ENCODE results near the gene TTI1. TPM values are rescaled to one million over a fixed set of nuclear protein-coding genes. Genes with fewer than 3 reads are reported as not detected.
A peak's percentile ranks its signal among the peaks of the same experiment; 100 is the strongest.

The TTI1 gene
- total RNA-seq, 1 donor from 2014 or later, result 51.9 TPM

- no peaks in the 10 kb centered on the region for H3K27me3 Mint-ChIP-seq
- H3K36me3 Mint-ChIP-seq (ENCODE audit: insufficient read depth), result peaks cover 6% of the 10 kb centered on the region
- TF ChIP-seq CTCF (IDR thresholded peaks at IDR 0.05; ENCODE audit: unreplicated experiment), result no peak
- H3K27ac Mint-ChIP-seq, result peak overlapping the region; percentile 99
- no peak for DNase-seq (ENCODE audit: low spot score, unreplicated experiment)
- peaks cover 4% of the 10 kb centered on the region for H3K9me3 Mint-ChIP-seq (ENCODE audit: low read depth)
- H3K4me3 Mint-ChIP-seq (ENCODE audit: low read depth), result peak overlapping the region; percentile 97
- peaks cover 31% of the 10 kb centered on the region for H3K4me1 Mint-ChIP-seq (ENCODE audit: low read depth)
Measured at GRCh38 chr20:38034108-38034649, 923 bp upstream of the TTI1 start.

GRCh38 chr20:38032585-38033329 lies 499 bp downstream of the TTI1 start:
- Mint-ChIP-seq H3K4me1 (ENCODE audit: low read depth) (peaks cover 31% of the 10 kb centered on the region), H3K27ac (peak overlapping the region; percentile 99), H3K27me3 (no peaks in the 10 kb centered on the region), H3K4me3 (ENCODE audit: low read depth) (peak overlapping the region; percentile 97), H3K36me3 (ENCODE audit: insufficient read depth) (peaks cover 13% of the 10 kb centered on the region), H3K9me3 (ENCODE audit: low read depth) (peaks cover 4% of the 10 kb centered on the region)
- TF ChIP-seq CTCF (IDR thresholded peaks at IDR 0.05; ENCODE audit: unreplicated experiment), result no peak
- DNase-seq (ENCODE audit: low spot score, unreplicated experiment), result no peak

GRCh38 chr20:38031957-38032356 lies 1.3 kb downstream of the TTI1 start:
- peak overlapping the region; percentile 97 for H3K4me3 Mint-ChIP-seq (ENCODE audit: low read depth)
- no peaks in the 10 kb centered on the region for H3K27me3 Mint-ChIP-seq
- H3K36me3 Mint-ChIP-seq (ENCODE audit: insufficient read depth), result peaks cover 9% of the 10 kb centered on the region

GRCh38 chr20:38029453-38029852 lies 3.8 kb downstream of the TTI1 start:
- Mint-ChIP-seq H3K27ac (no peak overlapping the region), H3K36me3 (ENCODE audit: insufficient read depth) (peaks cover 10% of the 10 kb centered on the region), H3K4me1 (ENCODE audit: low read depth) (peaks cover 16% of the 10 kb centered on the region), H3K4me3 (ENCODE audit: low read depth) (no peak overlapping the region), H3K9me3 (ENCODE audit: low read depth) (peaks cover 4% of the 10 kb centered on the region), H3K27me3 (no peaks in the 10 kb centered on the region)
- no peak for TF ChIP-seq CTCF (IDR thresholded peaks at IDR 0.05; ENCODE audit: unreplicated experiment)
- no peak for DNase-seq (ENCODE audit: low spot score, unreplicated experiment)

More at GRCh38 chr20:38031957-38032356, 1.3 kb downstream of the TTI1 start:
- peaks cover 26% of the 10 kb centered on the region for H3K4me1 Mint-ChIP-seq (ENCODE audit: low read depth)
- DNase-seq (ENCODE audit: low spot score, unreplicated experiment), result no peak
- no peak for TF ChIP-seq CTCF (IDR thresholded peaks at IDR 0.05; ENCODE audit: unreplicated experiment)
- peaks cover 4% of the 10 kb centered on the region for H3K9me3 Mint-ChIP-seq (ENCODE audit: low read depth)
- H3K27ac Mint-ChIP-seq, result peak overlapping the region; percentile 11

- no peak for DNase-seq (ENCODE audit: low spot score, unreplicated experiment)
- H3K4me1 Mint-ChIP-seq (ENCODE audit: low read depth), result peaks cover 5% of the 10 kb centered on the region
- no peak for TF ChIP-seq CTCF (IDR thresholded peaks at IDR 0.05; ENCODE audit: unreplicated experiment)
Measured at GRCh38 chr20:38024496-38024895, 8.8 kb downstream of the TTI1 start.

More at GRCh38 chr20:38024496-38024895, 8.8 kb downstream of the TTI1 start:
- no peak overlapping the region for H3K27ac Mint-ChIP-seq
- peaks cover 4% of the 10 kb centered on the region for H3K9me3 Mint-ChIP-seq (ENCODE audit: low read depth)
- H3K27me3 Mint-ChIP-seq, result no peaks in the 10 kb centered on the region
- no peak overlapping the region for H3K4me3 Mint-ChIP-seq (ENCODE audit: low read depth)
- H3K36me3 Mint-ChIP-seq (ENCODE audit: insufficient read depth), result peaks cover 14% of the 10 kb centered on the region

Measured in progenitor cell of endocrine pancreas (in vitro differentiated cells).